Kidney (tissue), 14 donors: ENCODE data around the gene ITPKA. TPM values are rescaled to one million over a fixed set of nuclear protein-coding genes. Genes with fewer than 3 reads are reported as not detected.
A peak's percentile ranks its signal among the peaks of the same experiment; 100 is the strongest.

Source experiments
- DNase-seq, 5 donors: peaks; one replicate each; pipeline ENCODE4 v3.0.0-alpha.2; 2013 to 2020
- FAIRE-seq: peaks from 2 replicates; lab custom pipeline; 2012; peaks lifted over from hg19 to GRCh38; lab: Jason Lieb, UNC
- H3K27ac ChIP-seq, 2 donors: one replicate each; pipeline ENCODE4 v1.7.0; 2013; ENCODE audit warnings: low read depth in 2 of 2, low read length in 2 of 2, inconsistent platforms in 1 of 2
- H3K27me3 ChIP-seq: one replicate; pipeline ENCODE4 v1.7.1; 2013; ENCODE audit warnings: low read length, inconsistent platforms; ENCODE audit not compliant: control insufficient read depth, insufficient read depth
- H3K36me3 ChIP-seq, 3 donors: one replicate each; pipeline versions ENCODE4 v1.7.0 to v1.7.1; 2013; ENCODE audit warnings: low read length in 3 of 3, control low read depth in 1 of 3, inconsistent platforms in 1 of 3; ENCODE audit not compliant: insufficient read depth in 3 of 3, control insufficient read depth in 2 of 3
- H3K4me1 ChIP-seq, 3 donors: one replicate each; pipeline versions ENCODE4 v1.7.0 to v1.7.1; 2013; ENCODE audit warnings: low read length in 3 of 3, inconsistent platforms in 1 of 3, low read depth in 1 of 3; ENCODE audit not compliant: control insufficient read depth in 2 of 3, insufficient read depth in 2 of 3
- H3K4me3 ChIP-seq, 3 donors: one replicate each; pipeline versions ENCODE4 v1.7.0 to v1.8.1; 2013; ENCODE audit warnings: low read length in 3 of 3, control low read depth in 1 of 3, inconsistent platforms in 1 of 3
- H3K9ac ChIP-seq, 3 donors: one replicate each; pipeline versions ENCODE4 v1.7.0 to v1.7.1; 2013; ENCODE audit warnings: low read length in 3 of 3, control low read depth in 1 of 3, inconsistent platforms in 1 of 3
- H3K9me3 ChIP-seq, 3 donors: one replicate each; pipeline versions ENCODE4 v1.7.0 to v1.7.1; 2013; ENCODE audit warnings: low read length in 3 of 3, control low read depth in 1 of 3, inconsistent platforms in 1 of 3; ENCODE audit not compliant: control insufficient read depth in 2 of 3, insufficient read depth in 1 of 3
- CTCF ChIP-seq: IDR thresholded peaks from 3 replicates; pipeline ENCODE4 v1.5.1; 2012; ENCODE audit warnings: mild to moderate bottlenecking, moderate library complexity, borderline replicate concordance; ENCODE audit not compliant: insufficient read depth; ENCODE audit errors: extremely low read depth
- intact Hi-C: fragments of 100-400 bp; cut with DNase I; formaldehyde crosslinking; loops from one replicate; pipeline ENCODE4 v1.11.1; 2022
- polyA plus RNA-seq: library from polyadenylated mRNA; stranded (reverse); fragments of 350-450 nt; fragmentation: Illumina TruSeq; extraction: RNeasy Lipid Tissue Mini Kit (QIAGEN cat#74804); gene quantifications from one replicate; pipeline ENCODE4 v1.2.3, GENCODE V29; 2014; ENCODE audit warnings: low read depth, low replicate concordance; ENCODE audit not compliant: insufficient read depth
- total RNA-seq: library from RNA; stranded (reverse); fragmentation: NEBNext Ultra II Directional; extraction: Animal tissue kit (Norgen Biotek cat#: 25700); gene quantifications from one replicate; pipeline ENCODE4 v1.2.1, GENCODE V29; 2021
- donor health status: control.
- donor health status: control.
- donor health status: control.
- donor health status: control.
- donor health status: control.
- donor health status: DM: yes; HTN: yes; CAD: no.
- donor health status: Normal renal cell carcinoma (clear cell type).

The ITPKA gene
- total and polyA plus RNA-seq, 2 donors from 2014 or later, result 0.66 TPM; not detected in 1

GRCh38 chr15:41480396-41481140 is 13.1 kb upstream of the ITPKA start:
- intact Hi-C loops, result no loop called here
- DNase-seq (peak in 1 of 5 donors; percentile 52), FAIRE-seq (no peak)
- H3K27me3 ChIP-seq, result no peaks in the 10 kb centered on the region
- H3K27ac ChIP-seq, result no peak overlapping the region
- H3K9ac ChIP-seq, result no peak overlapping the region
- TF ChIP-seq CTCF, result no peak
- H3K4me1 ChIP-seq, result no peaks in the 10 kb centered on the region
- no peaks in the 10 kb centered on the region for H3K9me3 ChIP-seq
- peaks cover 8 to 58% (median 39%) of the 10 kb centered on the region in 3 donors for H3K36me3 ChIP-seq
- H3K4me3 ChIP-seq, result no peak overlapping the region

GRCh38 chr15:41482110-41482877 is 11.4 kb upstream of the ITPKA start:
- FAIRE-seq, result no peak
- DNase-seq, result no peak
- TF ChIP-seq CTCF, result no peak
- Histone ChIP-seq H3K9me3 (no peaks in the 10 kb centered on the region), H3K4me1 (no peaks in the 10 kb centered on the region), H3K4me3 (no peak overlapping the region), H3K27ac (no peak overlapping the region), H3K36me3 (peaks cover 4 to 41% (median 22%) of the 10 kb centered on the region in 3 donors), H3K9ac (no peak overlapping the region), H3K27me3 (no peaks in the 10 kb centered on the region)
- intact Hi-C loops, result no loop called here

GRCh38 chr15:41483115-41483514 is 10.6 kb upstream of the ITPKA start:
- peak in 1 of 5 donors; percentile 8 for DNase-seq
- Histone ChIP-seq H3K36me3 (peaks cover 4 to 37% (median 19%) of the 10 kb centered on the region in 3 donors), H3K9me3 (no peaks in the 10 kb centered on the region), H3K4me3 (no peak overlapping the region), H3K27me3 (no peaks in the 10 kb centered on the region), H3K9ac (no peak overlapping the region), H3K4me1 (peaks cover 0 to 3% (median 0%) of the 10 kb centered on the region in 3 donors), H3K27ac (no peak overlapping the region)
- no peak for TF ChIP-seq CTCF
- intact Hi-C loops, result no loop called here
- FAIRE-seq, result no peak
